Ectodermal cell (in vitro differentiated cells): ENCODE data around the gene SH3TC1.
A peak's percentile ranks its signal among the peaks of the same experiment; 100 is the strongest.

Source experiments
- H3K27ac ChIP-seq: 2 replicates; pipeline ENCODE4 v1.7.0; 2013; ENCODE audit warnings: mild to moderate bottlenecking, low read depth, low read length; ENCODE audit not compliant: insufficient read depth, poor library complexity, severe bottlenecking
- H3K27me3 ChIP-seq: 2 replicates; pipeline ENCODE4 v1.7.0; 2013; ENCODE audit warnings: mild to moderate bottlenecking, low read length; ENCODE audit not compliant: insufficient read depth, control insufficient read depth, poor library complexity, severe bottlenecking
- H3K36me3 ChIP-seq: one replicate; pipeline ENCODE4 v1.7.0; 2013; ENCODE audit warnings: low read length; ENCODE audit not compliant: control insufficient read depth, insufficient read depth
- H3K4me1 ChIP-seq: one replicate; pipeline ENCODE4 v1.7.0; 2013; ENCODE audit warnings: low read length; ENCODE audit not compliant: control insufficient read depth, insufficient read depth
- H3K4me3 ChIP-seq: 2 replicates; pipeline ENCODE4 v1.7.0; 2013; ENCODE audit warnings: low read depth, low read length, control low read depth; ENCODE audit not compliant: insufficient read depth
- H3K9me3 ChIP-seq: 2 replicates; pipeline ENCODE4 v1.7.0; 2013; ENCODE audit warnings: mild to moderate bottlenecking, low read length, moderate library complexity; ENCODE audit not compliant: control insufficient read depth
- WGBS, 2 experiments: methylation state at CpG; one replicate each; pipeline ENCODE4 v1.1.7; 2013; ENCODE audit warnings: missing lambda C conversion rate in 2 of 2; 5-methylcytosine and 5-hydroxymethylcytosine counted together

SH3TC1 gene

DNA sequence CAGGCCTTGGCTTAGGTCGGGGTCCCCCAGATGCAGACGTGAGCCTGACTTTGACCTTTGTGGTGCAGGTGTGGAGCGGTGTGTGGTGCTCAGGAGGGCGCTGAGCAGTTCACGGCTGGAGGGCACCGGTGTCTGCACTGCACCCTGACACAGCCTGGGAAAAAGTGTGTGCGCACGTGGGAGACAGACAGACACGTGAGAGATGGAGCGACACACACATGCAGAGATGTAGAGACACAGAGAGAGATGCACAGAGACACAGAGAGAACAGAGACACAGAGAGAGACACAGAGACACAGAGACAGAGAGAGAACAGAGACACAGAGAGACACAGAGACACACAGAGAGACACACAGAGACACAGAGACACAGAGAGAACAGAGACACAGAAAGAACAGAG is 64.3 kb downstream of the SH3TC1 start:
- Histone ChIP-seq H3K9me3 (no peaks in the 10 kb centered on the region), H3K27ac (no peak overlapping the region), H3K27me3 (peaks cover under 1% of the 10 kb centered on the region), H3K4me3 (no peak overlapping the region), H3K4me1 (peaks cover 8% of the 10 kb centered on the region), H3K36me3 (no peaks in the 10 kb centered on the region)
- WGBS, 2 experiments: 95% methylated on average over 10 of the region's 10 CpGs

DNA sequence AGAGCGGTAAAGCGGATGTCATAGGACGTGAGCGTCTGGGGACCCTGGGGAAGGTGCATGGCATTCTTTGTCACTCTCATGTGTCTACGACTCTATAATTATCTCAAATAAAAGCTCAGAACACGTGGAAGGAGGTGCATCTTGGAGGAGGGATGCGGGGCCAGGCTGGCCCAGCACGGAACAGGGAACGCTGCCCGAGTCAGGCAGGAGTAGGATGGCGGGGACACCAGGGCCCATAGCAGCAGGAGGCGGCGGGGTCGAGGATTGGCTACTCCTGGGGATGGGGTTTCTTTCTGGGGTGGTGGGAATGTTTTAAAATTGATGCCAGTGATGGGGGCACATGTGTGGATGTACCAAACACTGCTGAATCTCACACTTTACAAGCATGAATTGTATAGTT is 65.0 kb downstream of the SH3TC1 start:
- 90 to 92% methylated on average over 14 of the region's 14 CpGs for WGBS, 2 experiments
- Histone ChIP-seq H3K9me3 (no peaks in the 10 kb centered on the region), H3K27me3 (peaks cover 7% of the 10 kb centered on the region), H3K27ac (no peak overlapping the region), H3K4me3 (no peak overlapping the region), H3K36me3 (no peaks in the 10 kb centered on the region), H3K4me1 (peaks cover 8% of the 10 kb centered on the region)

DNA sequence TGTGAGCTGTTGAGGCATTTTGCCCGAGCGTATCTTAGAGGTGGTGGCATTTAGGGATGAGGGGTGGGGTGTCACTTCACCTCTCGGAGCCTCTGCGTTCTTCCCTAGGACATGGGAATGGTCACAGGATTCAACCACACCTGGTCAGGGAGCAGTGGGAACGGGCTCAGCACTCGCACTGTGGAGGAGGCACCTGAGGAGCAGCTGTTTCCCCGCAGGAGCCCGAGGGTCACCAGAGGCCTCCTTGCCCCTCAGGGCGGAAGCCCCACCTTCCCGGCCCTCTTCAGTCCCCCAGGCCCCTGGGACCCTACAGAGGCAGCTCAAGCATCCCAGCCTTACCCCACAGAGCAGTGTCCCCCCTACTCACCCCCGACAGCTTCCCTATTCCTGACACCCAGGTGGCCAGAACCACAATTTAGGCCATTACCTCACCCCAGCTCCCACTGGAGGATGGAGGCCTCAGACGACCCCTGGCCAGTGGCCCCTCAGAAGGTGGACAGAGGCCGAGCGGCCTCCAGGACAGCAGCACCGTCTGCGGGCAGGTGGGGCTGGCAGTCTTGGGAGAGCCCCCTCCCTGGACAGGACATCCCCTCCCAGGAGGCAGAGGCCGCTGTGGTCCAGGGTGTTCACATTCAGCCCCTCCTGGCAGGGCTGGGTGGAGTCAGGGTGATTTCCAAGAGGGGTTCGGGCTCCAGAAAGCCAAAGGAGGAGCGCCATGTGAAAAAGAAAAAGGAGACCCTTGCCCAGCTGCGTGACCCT is 66.3 kb downstream of the SH3TC1 start:
- WGBS, 2 experiments: 88 to 90% methylated on average over 20 of the region's 20 CpGs
- no peak overlapping the region for H3K4me3 ChIP-seq
- H3K27me3 ChIP-seq: peaks cover 20% of the 10 kb centered on the region
- H3K9me3 ChIP-seq: no peaks in the 10 kb centered on the region
- no peaks in the 10 kb centered on the region for H3K36me3 ChIP-seq
- peaks cover 8% of the 10 kb centered on the region for H3K4me1 ChIP-seq
- no peak overlapping the region for H3K27ac ChIP-seq

DNA sequence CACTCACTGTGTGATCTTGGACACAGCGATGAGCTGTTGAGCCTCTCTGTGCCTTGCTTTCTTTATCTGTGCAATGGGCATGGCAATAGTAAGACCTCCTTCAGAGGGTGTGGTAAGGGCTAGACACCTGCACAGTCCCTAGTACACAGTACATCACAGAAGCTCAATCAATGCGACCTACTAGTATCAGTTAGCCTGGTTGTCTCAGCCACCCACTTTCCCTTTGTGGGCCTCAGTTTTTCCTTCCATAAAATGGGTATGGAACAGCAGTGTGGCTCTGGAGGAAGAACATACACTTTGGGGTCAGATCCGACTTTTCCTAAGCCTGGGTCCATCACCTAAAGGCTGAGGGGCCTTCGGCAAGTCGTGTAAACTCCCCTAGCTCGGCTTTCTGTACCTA is 67.0 kb downstream of the SH3TC1 start:
- Histone ChIP-seq H3K4me3 (no peak overlapping the region), H3K4me1 (peaks cover 8% of the 10 kb centered on the region), H3K27me3 (peaks cover 27% of the 10 kb centered on the region), H3K9me3 (no peaks in the 10 kb centered on the region), H3K27ac (no peak overlapping the region), H3K36me3 (no peaks in the 10 kb centered on the region)
- WGBS, 2 experiments: 90% methylated on average over 6 of the region's 6 CpGs

DNA sequence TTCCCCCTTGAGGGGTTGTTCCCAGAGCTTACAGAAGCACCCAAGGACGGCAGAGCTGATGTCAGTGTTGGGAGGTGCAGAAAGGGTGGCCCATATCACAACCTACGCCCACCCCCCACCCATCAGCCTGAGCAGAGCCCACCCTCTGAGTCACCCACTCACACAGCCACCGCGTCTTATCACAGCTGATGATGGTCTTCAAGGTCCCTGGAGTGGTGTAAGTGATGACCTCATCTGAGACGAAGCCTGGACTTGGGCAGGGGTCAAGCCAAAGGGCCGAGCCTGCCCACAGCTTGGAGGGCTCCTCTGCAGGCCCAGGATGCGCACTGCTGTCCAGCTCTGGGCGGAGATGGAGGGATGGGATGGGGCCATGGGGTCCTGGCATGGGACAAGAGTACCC is 67.4 kb downstream of the SH3TC1 start:
- Histone ChIP-seq H3K27me3 (peaks cover 31% of the 10 kb centered on the region), H3K9me3 (no peaks in the 10 kb centered on the region), H3K36me3 (no peaks in the 10 kb centered on the region), H3K4me3 (no peak overlapping the region), H3K4me1 (peaks cover 8% of the 10 kb centered on the region), H3K27ac (no peak overlapping the region)
- 85 to 89% methylated on average over 7 to 8 of the region's 8 CpGs for WGBS, 2 experiments

DNA sequence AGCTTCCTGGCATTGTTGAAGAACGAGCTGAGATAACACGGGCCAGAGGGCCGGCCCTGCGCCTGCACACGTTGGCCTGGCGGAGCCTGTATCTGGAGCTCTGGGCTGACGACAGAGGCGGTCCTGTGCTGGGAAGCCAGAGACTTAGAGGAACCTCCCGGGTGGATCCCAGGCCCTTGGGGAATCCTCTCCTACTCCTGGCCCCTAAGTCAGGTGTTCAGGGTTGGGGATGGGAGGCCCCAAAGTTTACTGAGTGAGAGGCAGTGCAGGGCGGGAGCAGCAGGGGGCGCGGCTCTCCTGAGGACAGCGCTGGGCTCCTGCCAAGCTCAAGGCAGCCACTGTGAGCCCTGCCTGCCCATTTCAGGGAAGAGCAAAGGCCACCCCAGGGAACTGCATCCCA is 68.0 kb downstream of the SH3TC1 start:
- Histone ChIP-seq H3K4me3 (no peak overlapping the region), H3K36me3 (no peaks in the 10 kb centered on the region), H3K27me3 (peaks cover 37% of the 10 kb centered on the region), H3K4me1 (peaks cover 8% of the 10 kb centered on the region), H3K9me3 (no peaks in the 10 kb centered on the region), H3K27ac (no peak overlapping the region)
- 76% methylated on average over 13 of the region's 13 CpGs for WGBS, 2 experiments

DNA sequence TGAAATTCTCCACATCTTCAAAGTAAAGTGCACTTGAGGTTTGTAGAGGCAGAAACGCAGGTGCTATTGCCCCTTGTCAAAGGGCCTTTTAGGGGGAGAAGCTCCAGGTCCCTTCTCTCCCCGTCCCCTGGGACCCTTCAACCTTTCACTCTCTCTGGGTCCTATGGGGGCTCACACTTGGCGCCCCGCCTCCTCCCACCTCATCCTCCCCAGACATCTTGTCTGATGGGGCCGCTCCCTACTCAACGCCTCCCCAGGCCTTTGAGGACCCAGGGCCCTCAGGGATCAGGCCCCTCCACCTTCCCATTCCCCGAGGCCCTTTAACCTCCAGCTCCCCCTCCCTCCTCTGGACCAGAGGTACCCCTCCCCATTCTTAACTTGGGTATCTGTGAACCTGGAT is 69.1 kb downstream of the SH3TC1 start:
- Histone ChIP-seq H3K27ac (no peak overlapping the region), H3K27me3 (peaks cover 44% of the 10 kb centered on the region), H3K9me3 (no peaks in the 10 kb centered on the region), H3K4me1 (peaks cover 3% of the 10 kb centered on the region), H3K36me3 (no peaks in the 10 kb centered on the region), H3K4me3 (no peak overlapping the region)
- 89 to 92% methylated on average over 7 of the region's 7 CpGs for WGBS, 2 experiments

DNA sequence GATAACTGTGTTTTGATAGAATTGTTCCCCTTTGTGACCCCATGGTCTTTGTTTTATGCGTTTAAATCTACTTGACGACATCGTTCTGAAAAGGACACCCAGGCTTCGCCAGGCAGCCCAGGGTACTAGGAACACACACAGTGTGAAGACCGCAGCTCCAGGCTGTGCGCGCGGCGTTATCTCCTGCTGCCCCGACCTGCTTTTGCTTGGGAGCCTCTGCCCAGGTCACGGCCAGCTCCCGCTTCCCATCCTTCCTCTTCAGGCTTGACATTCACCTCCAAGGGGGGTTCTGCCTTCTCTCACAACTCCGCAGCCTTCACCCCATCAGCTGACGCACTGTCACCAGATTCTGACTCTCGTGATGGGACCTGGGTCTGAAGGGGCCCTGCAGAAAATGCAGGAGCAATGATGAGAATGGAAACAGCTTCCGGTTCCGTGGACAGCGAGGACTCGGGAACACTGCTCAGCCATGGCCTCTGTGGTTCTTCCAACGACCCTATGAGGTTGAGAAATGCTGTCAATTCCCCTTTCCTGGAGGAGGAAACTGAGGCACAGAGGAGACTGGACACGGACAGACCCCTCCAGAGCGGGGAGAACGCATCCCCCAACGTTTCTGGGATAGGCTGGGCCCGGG is 69.9 kb downstream of the SH3TC1 start:
- no peaks in the 10 kb centered on the region for H3K9me3 ChIP-seq
- no peaks in the 10 kb centered on the region for H3K36me3 ChIP-seq
- WGBS, 2 experiments: 82 to 83% methylated on average over 25 of the region's 25 CpGs
- H3K4me1 ChIP-seq: no peaks in the 10 kb centered on the region
- H3K27me3 ChIP-seq: peaks cover 44% of the 10 kb centered on the region
- H3K4me3 ChIP-seq: peak overlapping the region; percentile 20
- no peak overlapping the region for H3K27ac ChIP-seq

DNA sequence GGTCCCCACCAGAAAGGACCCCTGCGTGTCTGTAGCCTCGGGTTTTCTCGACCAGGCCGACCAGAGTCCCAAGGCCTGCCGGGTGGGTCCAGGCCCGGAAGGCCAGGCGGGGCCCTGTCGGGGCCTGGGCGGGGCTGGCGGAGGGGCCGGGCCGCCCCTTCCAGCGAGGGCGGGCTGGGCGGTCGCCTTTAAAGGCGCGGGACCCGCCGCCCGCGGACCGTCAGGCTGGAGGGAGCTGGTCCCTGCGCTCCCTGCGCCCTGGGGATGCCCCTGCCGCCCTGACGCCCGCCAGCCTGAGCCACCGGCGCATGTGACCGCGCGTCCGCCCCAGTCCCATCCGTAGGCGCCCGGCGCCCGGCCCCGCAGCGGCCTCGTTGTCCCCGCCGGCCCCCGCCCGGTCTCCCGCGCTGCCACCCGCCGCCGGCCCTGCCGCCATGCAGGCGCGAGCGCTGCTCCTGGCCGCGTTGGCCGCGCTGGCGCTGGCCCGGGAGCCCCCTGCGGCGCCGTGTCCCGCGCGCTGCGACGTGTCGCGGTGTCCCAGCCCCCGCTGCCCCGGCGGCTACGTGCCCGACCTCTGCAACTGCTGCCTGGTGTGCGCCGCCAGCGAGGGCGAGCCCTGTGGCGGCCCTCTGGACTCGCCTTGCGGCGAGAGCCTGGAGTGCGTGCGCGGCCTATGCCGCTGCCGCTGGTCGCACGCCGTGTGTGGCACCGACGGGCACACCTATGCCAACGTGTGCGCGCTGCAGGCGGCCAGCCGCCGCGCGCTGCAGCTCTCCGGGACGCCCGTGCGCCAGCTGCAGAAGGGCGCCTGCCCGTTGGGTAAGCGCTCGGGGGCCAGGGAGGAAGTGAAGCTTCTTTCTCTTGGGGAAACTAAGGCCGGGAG is 70.7 kb downstream of the SH3TC1 start, which contains the start of gene HTRA3:
TSS of gene HTRA3 (plus strand) at position 220 of the 883 bp plus-strand sequence. CDS start at position 435, 215 bp downstream.
- Histone ChIP-seq H3K4me1 (peaks cover 5% of the 10 kb centered on the region), H3K4me3 (peak within 1 kb of the TSS; percentile 27), H3K36me3 (no peaks in the 10 kb centered on the region), H3K27me3 (peaks cover 44% of the 10 kb centered on the region), H3K9me3 (no peaks in the 10 kb centered on the region), H3K27ac (no peak within 1 kb of the TSS)
- 4% methylated on average over 111 of the region's 111 CpGs for WGBS, 2 experiments

DNA sequence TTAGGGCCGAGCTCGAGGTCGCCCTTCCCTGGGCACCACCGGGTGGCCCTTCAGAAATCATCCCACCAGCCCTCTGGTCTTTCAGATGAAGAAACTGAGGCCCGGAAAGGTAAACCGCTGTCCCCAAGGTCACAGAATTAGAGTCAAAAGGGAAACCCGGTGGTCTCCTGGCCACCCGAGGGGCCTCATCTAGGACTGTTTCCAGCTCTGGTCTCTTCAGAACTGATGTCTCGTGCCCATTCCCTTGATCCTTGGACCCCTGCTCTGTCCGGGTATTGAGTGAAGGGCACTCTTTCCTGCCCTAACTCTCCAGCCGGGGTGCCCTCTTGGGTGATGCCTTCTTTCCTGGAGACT is 71.3 kb downstream of the SH3TC1 start:
- Histone ChIP-seq H3K27me3 (peaks cover 44% of the 10 kb centered on the region), H3K9me3 (no peaks in the 10 kb centered on the region), H3K4me3 (peak overlapping the region; percentile 27), H3K27ac (no peak overlapping the region), H3K36me3 (no peaks in the 10 kb centered on the region), H3K4me1 (peaks cover 11% of the 10 kb centered on the region)
- 64 to 72% methylated on average over 11 of the region's 11 CpGs for WGBS, 2 experiments
